HG03565 (cell line): ENCODE results near the gene GTF3C1.

ENCODE experiments used
- ATAC-seq: cut with Tn5 transposase; IDR thresholded peaks from one replicate; pipeline ENCODE4 v1.9.1; 2021; ENCODE audit warnings: mild to moderate bottlenecking, moderate library complexity; ENCODE audit not compliant: unreplicated experiment

GTF3C1 gene

DNA sequence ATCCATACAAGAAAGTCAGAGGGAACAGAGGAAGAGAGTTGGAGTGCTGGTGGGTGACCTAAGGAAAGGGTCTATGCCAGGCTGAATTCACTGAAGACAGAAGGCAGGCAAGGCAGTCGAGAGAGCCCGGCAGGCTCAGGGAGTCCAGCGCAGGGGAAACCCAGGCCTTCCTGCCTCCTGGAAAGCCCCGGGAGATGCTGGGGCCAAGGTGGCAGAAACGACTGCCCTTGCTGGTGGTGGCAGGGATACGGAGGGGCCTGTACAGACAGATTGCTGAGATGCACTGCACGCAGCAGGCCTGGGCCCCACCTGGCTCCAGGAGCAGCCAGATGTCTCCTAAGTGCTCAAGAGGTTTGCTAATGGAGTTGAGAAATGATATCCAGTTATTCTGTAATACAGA is 59.8 kb downstream of the GTF3C1 start:
- no peak for ATAC-seq

DNA sequence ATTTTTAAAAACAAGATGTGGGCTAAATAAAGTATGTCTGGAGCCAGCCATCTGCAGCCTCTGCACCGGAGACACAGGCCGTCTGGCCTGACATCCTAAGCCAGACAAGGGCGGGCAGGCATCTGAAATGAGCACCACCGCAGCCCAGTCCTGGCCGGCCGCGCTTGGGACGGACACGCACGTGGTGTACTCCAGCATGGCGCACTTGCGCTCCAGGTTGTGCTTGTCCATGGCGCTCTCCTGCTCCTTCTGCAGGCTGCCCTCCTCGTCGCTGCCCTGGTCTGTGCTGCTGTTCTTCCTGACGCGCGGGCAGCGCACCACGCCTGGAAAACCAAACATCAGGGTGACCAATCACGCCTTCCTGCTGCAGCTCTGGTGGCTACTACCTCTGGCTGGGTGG is 60.3 kb downstream of the GTF3C1 start:
- no peak for ATAC-seq

DNA sequence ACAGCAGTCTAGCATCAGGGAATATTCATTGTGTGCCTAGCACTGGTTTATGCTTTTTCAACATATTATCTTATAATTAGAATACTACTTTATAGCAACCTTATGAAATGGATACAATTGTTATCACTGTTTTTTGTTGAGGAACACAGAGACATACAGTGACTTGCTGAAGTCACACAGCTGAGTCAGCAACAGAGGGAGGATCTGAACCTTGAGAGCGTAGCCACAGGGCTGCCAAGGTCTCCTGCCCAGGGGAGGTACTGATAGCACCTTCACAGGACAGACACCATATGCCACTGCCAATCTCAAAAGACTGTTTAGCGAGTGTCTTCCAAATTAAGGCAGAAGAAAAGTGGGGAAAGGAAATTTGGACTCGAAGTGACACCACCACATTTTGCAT is 63.0 kb downstream of the GTF3C1 start:
- ATAC-seq = no peak

DNA sequence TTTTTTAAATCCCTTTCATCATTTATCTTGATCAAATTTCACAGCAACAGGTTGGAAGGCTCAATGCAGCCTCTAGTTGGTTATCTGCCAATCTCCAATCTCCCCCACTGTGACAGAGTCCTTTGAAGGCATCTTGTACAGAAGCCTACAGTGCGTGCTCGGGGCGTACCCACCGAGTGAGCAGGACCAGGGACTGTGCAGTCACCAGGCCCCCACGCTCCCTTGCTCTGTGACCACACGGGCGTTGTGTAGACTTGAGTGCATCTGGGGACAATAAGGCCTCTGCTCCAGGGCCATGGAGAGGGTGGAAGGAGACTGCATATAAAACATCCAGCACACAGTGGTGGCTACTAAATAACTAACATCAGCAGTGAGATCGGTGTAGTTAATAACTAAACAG is 63.4 kb downstream of the GTF3C1 start:
- no peak for ATAC-seq

DNA sequence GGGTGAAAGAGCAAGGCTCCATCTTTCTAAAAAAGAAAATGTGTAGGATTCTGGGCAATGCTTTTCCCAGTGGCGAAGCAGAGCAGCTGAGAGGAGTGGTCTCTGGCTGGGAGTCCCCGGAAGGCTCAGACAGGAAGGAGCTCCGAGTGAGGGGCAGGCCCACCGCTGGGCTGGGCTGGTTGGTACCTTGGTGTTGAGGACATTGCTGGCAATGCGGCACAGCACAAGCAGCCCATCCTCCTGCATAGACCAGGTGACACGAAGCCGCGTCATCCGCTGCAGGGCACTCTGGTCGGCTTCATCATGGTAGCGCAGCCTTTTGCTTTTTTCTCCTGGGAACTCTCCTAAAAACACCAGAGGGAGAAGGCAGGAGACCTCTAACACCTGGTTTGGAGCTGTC is 63.9 kb downstream of the GTF3C1 start:
- no peak for ATAC-seq

DNA sequence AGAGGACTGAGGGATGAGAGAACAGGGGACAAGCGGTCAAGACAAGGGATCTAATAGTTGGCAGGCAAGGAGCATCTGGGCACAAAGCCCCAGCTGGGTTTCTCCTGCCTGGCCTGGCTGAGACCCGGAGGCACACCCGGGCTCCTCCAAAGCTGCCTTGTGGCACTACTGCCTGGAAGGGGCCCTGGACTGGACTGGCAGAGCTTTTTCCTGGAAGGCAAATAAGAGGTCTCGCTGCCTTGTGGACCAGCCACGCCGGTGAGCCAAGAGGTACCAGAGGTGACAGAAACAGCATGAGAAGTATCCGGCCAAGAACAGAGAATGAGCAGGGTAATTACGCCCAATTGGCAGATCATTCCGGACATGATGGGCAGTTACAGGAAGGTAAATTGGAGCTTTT is 64.6 kb downstream of the GTF3C1 start:
- no peak for ATAC-seq

DNA sequence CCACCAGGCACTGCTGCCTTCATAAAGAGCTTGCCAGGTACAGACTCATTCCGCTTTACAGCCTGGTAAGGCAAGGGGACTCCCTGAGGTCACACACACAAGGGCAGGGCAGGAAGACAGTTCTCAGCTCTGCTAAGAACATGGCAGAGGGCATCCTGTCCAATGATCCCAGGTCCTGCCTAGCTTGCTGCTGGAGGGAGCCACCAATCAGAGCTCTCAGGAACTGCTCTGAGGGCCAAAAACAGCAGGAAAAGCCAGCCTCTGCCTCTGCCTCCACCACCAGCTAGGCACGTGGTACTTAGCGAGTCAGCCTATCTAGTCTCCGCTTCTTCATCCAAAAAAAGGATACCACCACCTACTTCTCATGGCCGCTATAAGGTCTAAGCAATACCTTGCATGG is 66.1 kb downstream of the GTF3C1 start:
- ATAC-seq = no peak

DNA sequence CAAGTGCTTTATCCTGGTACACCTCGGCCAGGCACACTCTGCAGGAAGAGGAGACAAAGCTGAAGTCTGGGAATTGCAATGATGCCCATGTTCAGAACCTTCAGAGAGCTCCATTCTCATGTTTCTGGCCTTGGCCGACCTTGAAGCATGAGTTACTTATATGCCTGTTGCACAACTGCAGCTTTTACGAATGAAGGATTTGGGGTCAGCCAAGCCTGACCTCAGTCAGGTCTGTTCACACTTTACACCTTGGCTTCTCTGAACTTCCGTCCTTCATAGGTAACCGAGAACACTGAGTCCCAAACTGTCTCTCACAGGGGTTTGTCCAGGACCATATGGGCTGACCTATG is 66.7 kb downstream of the GTF3C1 start:
- ATAC-seq = no peak

DNA sequence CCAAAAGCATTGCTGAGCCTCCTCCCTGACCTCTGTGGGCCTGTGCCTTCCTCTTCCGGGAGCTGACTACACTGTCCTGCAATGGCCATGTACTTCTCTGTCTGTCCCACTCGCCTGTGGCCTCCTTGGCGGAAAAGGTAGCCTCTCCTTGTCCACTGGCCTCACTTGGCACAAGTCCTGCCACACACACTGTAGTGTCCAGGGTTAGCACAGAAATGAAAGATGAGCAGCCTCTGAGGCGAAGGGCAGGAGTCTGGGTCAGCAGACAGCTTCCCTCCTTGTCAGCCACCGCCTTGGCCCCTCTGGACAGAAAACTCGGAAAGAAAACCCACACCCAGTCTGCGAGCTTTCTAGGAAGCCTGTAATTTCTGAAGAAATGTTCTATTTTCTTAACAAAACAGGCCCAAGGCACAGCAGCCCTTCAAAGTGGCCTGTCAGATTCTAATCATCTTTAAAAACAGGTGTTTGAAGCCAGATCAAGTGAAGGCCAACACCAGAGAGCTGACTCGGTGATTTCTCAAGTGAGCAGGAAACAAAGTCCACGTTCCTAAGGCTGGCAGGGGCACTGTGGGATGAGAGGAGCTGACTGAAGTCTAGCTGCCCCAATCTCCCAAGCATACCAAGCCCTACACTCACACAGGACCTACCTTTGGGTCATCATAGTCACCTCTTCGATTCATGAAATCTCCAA is 67.2 kb downstream of the GTF3C1 start:
- no peak for ATAC-seq

DNA sequence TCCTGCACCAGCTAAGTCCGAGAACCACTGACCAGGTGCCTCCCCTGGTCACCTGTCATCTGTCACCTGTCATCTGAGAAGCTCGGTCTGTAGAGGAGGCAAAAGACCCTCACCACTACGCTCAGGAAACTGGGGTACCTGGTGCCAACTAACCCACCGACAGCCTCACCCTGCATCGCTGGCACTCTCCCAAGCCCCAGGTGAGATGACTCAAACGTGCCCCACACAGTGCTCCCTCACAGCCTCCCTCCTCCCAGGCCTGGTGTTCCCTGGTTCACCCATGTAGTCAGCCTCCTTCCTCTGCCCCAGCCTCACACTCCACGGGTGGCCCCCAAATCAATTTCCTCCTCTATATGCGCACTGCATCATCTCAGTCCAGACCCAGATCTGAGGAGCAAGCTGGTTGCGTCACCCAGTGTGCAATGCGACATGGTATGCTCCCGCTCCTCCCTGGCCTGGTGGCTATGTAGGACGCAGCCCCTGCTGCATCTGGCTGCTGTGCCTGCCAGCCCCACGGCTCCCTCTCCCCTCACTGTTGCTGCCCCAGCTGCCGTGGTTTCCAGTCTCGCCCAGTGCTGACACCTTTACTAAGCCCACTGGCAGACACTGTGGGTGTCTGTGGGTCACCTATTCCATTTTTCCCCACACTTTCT is 68.3 kb downstream of the GTF3C1 start:
- no peak for ATAC-seq

DNA sequence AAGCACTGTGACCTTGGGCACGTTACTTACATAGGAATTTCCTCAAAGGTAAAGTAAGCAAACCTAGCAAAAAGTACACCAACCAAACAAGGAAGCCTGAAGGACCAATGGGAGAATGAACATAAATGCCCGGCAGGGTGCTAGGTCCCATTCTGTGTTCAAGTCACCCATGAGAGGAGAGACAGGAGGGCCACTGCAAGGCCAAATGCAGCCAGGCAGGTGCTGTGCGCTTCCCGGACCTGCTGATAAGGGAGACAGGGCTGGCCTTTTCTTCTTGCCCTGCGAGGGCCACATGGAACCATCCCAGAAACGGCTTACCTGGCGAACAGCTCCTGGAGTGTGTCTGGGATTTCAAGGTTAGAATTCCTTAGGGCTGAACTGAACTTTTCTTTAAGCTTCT is 69.0 kb downstream of the GTF3C1 start:
- ATAC-seq = no peak

DNA sequence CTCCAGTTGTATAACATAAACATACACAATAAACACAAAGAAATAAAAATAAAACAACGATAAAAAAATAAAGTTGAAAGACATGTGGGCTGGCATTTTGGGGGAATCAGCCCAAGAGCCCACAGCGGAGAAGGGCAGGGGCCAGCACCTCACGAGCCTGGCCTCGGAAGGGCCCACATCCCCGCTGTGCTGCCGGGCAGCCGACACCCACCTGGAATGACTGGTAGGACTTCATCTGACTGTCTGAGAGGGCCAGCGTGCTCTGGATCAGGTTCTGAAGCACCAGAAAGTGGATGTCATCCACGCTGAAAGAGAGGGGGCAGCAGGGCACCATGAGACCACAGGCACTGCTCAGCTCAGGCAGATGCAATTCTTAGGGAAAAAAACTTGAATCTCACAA is 73.5 kb downstream of the GTF3C1 start:
- no peak for ATAC-seq

DNA sequence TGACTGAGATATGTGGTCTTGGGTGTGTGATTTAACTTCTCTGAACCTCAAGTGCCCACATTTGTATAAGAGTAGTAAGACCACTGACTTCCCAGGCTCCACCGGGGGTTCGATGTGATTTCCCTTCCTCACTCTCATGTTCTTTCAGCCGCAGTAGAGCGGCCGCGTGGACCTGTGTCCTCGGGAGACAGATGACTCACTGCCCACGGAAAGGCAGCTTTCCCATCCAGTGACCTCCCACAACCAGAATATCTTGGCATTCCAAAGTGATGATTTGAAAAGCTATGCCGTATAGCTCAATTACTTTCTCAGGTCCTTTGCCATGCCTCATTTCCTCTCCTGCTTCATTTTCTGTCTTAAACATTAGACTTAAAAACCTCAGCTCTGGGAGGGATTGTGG is 74.2 kb downstream of the GTF3C1 start:
- ATAC-seq = no peak

DNA sequence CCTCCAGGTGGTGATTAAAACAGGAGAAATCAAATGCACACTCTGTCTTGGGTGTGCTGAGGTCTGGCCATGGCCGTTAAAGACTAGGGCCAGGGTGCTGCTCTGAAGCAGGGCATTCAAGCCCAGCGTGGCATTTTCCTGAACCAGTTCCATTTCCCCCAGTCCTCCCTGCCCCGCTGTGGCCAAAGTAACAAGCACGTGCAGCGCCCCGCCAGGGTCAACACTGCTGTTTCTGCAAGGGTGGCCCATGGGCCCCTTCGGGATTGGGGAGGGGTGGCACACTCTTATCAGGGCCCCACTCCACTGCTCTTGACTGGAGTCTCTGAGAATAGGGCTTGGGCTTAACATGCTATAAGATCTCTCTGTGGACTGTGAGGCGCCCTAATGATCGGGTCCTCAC is 74.8 kb downstream of the GTF3C1 start:
- ATAC-seq = no peak

DNA sequence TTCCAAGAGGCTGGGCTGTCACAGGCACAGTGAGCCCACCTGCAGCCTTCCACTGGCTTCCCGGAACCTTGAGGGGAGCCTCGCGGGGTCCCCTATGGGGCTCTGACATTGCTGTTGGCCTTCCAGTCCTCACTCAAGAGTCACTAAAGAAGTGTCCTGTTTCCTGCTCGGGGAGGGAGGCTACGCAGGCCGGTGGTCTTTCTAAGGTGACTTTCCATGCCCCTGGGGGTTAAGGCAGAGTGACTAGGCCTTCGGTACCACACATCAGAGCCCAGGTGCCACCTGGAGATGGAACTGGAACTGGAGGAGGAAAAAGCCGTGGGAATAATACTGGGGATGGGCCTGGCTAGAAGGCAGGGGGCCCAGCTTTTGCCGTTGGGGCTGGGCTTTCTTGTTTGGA is 75.7 kb downstream of the GTF3C1 start:
- no peak for ATAC-seq

DNA sequence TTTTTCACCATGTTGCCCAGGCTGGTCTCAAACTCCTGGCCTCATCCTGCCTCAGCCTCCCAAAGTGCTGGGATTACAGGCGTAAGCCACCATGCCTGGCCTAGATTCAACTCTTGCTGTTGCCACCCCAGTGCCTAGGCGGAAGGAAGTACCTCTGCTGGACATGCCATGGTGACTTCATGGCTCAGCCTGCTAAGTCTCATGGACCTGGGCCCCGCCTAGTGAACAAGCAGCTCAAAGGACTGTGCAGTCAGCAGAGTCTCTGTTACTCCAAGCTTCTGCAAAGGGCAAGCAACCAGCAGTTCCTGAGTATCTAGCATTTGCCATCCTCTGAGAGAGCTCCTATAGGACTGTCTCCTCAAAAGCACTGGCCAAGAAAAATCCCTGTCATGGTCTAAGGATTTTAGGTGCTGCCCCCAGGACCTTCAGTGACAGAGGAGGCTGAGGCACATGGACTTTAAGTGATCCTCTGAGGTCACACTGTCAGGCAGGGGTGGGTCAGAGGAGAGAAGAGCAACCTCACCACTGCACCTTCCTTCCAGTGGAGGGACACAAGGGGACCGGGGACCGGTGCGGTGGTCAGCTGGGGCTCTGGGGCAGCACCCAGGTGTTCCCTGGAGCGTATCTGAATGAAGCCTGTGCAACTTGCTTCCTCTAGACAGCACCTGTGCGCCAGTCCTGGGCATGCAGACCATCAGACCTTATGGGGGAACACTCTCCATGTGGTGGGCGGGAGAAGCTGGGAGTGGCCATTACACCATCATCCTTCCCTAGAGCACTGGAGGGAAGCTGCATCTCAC is 76.4 kb downstream of the GTF3C1 start:
- no peak for ATAC-seq

DNA sequence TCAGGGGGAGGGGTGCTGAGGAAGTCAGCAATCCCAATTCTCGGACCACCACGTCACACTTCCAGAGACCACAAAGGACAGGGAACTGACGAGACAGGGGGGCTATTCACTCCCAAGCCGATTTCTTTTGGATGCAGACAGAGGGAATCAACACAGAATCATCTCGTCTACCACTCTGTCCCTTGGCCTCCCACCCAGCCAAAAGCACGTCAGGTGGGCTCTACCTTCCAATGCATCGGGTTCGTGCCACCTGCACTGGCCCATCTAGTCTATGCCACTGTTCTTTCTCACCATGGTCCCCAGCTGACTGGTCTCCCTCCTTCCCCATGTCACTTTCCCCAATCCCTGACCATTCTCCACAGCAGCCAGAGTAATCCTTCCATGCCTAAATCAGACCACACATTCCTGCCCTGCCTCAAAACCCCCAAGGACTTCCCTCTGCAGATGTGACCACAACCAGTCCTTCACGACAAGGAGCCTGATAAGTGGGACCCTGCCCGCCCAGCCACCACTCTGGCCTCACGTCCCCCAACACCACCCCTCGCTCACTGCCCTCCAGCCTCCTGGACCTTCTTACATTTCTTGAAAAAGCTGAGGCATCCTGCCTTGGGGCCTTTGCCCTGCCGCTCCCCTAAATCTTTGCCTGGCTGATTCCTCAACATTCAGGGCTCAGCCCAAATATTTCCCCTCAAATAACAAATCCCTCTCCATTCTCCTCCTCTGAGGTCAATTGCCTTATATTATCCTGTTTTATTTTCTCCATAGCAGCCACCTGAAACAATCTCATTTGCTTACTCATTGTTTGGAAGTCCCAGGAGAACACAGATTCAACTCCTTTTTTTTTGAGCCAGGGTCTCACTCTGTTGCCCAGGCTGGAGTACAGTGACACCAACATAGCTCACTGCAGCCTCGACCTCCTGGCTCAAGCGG is 77.4 kb downstream of the GTF3C1 start:
- ATAC-seq = no peak

DNA sequence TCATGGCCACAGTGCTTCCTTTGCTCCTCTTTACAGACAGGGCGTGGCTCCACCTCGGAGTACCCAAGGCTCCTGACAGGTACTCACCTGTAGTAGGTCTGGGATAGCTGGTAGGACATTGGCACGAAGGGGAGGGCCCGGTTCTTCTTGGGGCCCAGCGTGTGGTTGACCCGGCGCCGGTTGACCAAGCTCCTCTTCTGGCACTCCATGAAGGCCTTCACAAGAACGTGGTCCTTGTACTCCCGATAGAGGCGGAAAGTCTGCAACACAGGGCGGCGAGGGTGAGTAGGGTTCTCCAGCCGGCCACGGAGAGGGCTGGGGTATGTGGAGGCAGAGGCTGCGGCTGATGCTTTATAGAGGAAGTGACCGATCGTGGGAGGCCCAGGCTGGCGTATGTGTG is 78.1 kb downstream of the GTF3C1 start:
- no peak for ATAC-seq

DNA sequence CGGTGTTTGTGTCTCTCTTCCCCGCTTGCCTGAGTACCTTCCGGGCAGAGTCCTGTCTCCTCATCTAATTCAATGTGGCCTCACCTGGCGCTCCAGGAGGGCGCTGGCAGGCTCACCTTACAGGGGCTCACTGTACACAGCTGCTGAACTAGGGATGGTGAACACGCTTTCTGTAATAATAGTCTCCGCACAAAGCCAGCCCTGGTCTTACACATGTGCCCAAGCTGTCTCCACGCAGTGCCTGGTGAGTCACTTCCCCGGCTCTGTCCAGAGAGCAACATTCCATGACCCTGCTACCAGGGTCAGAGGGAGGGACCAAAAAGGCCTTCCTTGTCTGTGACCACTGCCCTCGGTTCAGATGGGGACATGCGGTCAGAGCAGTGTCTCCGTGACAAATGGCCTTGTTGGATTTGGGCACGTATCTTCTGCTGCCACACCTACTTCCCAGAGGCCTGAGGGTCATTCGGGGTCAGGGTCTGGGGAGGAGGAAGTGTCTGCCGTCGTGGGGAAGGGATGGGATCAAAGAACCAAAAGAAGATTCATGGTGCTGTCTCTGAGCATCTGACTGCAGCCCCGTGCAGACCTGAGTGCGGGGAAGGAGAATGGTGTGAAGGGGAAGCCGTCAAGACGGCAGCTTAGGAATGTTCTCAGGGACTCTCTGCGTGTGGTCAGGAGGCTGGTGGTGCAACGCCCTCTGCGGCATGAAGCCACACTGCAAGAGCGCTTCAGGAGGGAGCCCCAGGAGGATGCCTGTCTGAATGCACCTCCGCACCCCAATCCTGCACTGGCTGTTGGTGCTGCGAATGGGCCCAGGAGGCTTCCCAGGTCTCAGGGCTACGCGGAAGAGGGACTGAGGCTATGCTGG is 78.9 kb downstream of the GTF3C1 start:
- ATAC-seq = no peak

DNA sequence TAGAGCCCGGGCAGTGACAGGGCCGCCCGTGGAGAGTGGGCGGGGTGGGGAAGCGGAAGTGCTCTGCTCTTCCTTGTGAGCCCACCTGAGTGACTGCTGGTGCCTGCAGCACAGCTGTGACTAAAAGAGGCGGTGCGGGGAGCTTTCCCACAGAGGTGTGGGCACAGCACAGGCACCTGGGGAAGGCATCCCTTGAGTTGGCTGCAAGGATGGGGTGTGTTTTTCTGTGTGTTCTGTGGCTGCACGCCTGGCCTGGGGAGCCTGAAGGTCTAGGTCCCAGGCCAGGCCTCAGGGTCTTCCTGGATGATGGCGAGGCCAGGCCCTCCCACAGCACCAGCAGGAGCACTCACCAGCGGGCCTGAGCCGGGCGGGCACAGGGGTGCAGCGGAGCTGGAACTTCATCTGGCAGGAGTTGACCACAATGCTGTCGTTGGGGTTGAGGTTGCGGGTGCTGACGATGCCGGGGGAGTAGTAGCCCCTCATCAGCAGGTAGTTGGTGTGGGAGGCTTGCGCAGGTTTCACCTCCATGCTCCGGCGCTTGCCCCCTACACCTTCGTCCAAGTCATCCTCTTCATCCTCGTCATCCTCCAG is 80.7 kb downstream of the GTF3C1 start:
- no peak for ATAC-seq
